Stimulated activated CD4-positive, alpha-beta T cell treated with anti-CD3 and anti-CD28 coated beads, Interleukin-1b, Interleukin-23, amount 100 ng/mL, for 4 hours (primary cell): ENCODE data around the gene TENT4A.
"Not testable (repeated sequence)": the region's sequence is repeated elsewhere in the genome, so short reads cannot be mapped to it uniquely, and the experiment has no call there.

Experiments
- DNase-seq, 2 donors: peaks; one replicate each; pipeline ENCODE4 v3.0.0-alpha.2; 2020; ENCODE audit warnings: low read depth in 2 of 2

TENT4A gene

DNA sequence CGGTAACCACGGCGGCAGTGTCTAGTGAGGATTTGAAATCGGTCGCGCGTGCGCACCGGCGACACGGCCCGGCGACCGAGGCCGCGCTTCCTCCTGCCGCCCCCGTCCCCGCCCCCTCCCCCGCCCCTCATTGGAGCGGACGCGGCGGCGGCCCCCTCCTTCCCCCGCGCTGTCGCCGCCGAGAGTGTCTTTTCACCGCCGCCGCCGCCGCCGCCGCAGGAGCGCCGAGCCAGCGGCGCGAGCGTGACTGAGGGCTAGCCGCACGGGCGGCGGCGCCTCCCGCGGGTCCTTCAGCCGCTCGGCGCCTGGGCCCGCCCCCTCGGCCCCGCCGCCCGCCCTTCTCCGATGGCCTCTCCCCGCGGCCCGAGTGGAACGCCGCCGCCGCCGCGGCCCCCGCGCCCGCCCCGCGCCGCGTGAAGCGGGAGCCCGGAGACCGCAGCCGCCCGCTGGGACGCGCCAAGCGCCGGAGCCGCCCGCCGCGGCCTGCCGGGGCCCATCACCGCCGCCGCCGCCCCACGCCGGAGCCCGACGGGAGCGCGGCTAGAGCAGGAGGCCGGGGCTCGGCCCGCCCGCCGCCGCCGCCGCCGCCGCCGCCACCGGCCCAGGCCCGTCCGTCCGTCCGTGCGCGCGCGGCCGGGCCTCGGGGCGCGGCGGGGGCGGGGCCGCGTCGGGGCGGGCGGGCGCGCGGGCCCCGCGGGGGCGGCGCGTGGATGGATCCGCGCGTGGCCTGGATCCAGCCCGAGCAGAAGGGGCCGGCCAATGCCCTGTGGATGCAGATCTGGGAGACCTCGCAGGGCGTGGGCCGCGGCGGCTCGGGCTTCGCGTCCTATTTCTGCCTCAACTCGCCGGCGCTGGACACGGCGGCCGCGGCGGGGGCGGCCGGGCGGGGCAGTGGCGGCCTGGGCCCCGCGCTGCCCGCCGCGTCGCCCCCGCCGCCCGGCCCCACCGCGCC is at the start of gene TENT4A:
Gene TENT4A, plus strand, starts transcription at position 159 of the 952 bp plus-strand sequence. Its CDS starts 552 bp downstream, at position 711.
- DNase-seq = peak; percentile 15 to 95

- no peak for DNase-seq
Observed at GRCh38 chr5:6666762-6667161, 46.5 kb upstream of the TENT4A start.

GRCh38 chr5:6667648-6668047 is 45.6 kb upstream of the TENT4A start:
- no peak for DNase-seq

GRCh38 chr5:6668717-6669116 is 44.5 kb upstream of the TENT4A start:
- not testable (repeated sequence) for DNase-seq

DNA sequence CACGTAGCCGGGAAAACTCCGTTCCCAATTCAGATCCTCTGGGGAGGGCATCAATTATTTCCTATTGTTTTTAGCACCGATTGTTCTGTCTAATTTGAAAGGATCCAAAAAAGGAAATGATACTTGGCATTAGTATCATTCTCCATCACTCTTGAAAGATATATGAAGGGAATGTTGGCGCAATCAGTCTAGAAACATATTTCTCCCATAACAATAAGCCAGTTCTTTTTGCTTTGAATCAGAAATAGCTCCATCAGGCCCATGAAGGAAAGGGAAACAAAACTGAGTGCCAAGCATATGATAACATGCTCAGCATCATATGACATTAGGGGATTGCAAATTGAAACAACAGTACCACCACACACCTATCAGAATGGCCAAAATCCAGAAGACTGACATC is 40.2 kb upstream of the TENT4A start:
- DNase-seq = no peak

- DNase-seq = no peak
Observed at GRCh38 chr5:6673963-6674362, 39.3 kb upstream of the TENT4A start.

DNA sequence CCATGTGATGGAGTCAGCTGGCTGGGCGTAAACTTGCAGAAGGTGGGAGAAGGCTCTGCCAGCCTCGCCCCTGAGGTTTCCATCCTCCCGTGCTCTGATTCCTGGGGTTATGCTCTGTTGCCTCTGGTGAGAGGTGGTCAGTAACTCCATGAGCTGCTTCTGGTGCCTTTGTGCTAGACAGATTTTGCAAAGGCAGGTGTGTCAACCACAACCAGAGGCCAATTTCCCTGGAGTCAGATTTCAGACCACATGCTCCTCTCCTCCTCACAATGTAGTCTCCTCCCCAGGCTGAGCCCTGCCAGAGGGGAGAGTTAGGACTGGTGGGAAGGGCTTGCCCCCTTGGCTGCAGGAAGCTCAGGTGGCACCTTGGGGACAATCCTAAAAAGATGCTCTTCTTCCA is 38.8 kb upstream of the TENT4A start:
- DNase-seq = no peak

GRCh38 chr5:6674886-6675285 is 38.3 kb upstream of the TENT4A start:
- DNase-seq = no peak

GRCh38 chr5:6675784-6676491 is 37.3 kb upstream of the TENT4A start:
- DNase-seq = no peak

DNA sequence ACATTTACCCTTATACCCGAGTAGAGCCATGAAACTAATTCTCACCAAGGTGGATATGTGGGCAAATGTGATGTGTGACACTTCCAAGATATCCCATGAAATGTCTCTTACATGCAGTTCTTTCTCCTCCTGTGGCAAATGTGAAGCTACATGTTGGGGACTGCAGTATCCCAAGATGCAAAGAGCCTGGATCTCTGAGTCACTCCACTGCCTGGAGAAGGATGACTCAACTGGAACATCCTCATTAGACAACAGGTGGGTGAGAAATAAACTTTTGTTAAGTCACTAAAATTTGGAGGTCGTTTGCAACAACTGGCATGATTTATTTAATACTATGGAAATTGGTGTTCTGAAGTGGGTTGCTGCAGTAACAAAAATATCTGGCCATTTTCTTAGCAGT is 36.5 kb upstream of the TENT4A start:
- DNase-seq = no peak

DNA sequence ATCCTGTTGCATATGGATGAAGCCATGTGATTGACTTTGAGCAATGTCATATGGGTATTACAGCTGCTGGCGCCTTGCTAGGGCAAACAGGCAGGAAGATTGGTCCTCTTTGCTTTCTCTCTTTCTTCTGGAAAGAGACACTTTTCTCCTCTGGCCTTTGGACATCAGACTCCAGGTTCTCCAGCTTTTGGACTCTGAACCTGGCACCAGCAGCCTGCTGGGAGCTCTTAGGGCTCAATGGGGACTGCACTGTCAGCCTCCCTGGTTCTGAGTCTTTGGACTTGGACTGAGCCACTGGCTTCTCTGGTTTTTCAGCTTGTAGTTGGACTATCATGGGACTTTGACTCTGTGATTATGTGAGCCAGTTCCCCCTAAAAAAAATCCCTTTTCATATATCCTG is 34.8 kb upstream of the TENT4A start:
- no peak for DNase-seq

- no peak for DNase-seq
Observed at GRCh38 chr5:6680922-6681321, 32.3 kb upstream of the TENT4A start.

GRCh38 chr5:6681682-6682081 is 31.6 kb upstream of the TENT4A start:
- no peak for DNase-seq

GRCh38 chr5:6682239-6682638 is 31.0 kb upstream of the TENT4A start:
- DNase-seq = no peak

- no peak for DNase-seq
Observed at GRCh38 chr5:6683241-6683640, 30.0 kb upstream of the TENT4A start.

DNA sequence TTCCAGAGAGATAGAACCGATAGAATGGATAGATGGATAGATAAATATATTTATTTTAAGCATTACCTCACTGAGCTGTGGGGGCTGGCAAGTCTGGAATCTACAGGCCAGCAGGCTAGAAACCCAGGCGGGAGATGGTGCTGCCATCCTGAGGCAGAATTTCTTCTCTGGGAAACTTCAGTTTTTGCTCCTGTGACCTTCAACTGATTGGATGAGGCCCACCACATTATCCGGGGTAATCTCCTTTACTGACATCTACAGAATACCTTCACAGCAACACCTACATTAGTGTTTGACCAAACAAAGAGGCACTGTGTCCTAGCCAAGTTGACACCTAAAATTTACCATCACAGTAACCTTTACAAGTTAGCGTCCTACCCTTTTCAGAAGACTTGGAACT is 29.2 kb upstream of the TENT4A start:
- DNase-seq = no peak

DNA sequence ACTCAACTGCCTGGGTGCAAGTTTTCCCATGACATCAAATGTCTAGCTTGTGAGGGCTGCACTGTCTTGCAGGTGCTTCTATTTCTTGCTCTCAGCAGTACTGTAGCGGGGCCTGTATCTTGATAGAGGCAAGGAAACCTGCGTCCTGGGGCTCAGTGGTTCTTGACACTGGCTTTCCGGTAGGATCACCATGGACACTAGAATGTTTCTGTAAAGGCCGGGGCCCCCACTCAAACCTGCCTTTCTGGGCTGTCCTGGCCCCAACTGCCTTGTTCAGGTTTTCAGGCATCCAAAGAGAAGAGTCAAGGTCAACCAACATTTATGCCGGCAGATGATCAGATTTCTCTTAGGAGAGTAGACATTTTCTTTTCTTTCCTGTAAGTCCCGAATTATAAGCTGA is 26.7 kb upstream of the TENT4A start:
- DNase-seq = no peak

- DNase-seq = no peak
Observed at GRCh38 chr5:6686915-6687409, 26.3 kb upstream of the TENT4A start.

DNA sequence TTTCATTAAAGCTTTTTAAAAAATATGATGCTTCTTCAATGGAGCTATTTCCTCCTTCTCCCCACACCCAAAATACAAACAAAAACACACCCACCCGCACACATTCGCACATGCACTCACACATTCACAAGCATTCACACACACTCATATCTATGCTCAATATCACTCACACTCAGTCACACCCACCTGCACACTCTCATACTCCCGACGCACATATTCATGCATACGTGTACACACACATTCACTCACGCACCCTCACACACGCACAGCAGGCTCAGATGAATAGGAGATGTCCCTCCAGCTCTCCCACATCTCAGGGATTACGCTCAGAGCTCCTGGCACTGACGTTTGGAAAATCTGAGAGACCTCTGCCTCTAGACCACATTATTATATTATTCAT is 25.7 kb upstream of the TENT4A start:
- DNase-seq = no peak

DNA sequence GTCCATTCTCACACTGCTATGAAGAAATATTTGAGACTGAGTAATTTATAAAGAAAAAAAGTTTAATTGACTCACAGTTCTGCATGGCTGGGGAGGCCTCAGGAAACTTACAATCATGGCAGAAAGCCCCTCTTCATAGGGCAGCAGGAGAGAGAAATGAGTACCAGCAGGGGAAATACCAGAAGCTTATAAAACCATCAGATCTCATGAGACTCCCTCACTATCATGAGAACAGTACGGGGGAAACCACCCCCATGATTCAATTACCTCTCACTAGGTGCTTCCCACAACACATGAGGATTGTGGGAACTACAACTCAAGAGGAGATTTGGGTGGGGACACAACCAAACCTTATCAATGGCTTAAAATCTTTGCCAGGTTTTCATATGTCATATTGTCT is 20.3 kb upstream of the TENT4A start:
- DNase-seq = no peak

GRCh38 chr5:6698696-6699095 is 14.5 kb upstream of the TENT4A start:
- DNase-seq = no peak

- no peak for DNase-seq
Observed at GRCh38 chr5:6699357-6699756, 13.9 kb upstream of the TENT4A start.
